Naive B cell (primary cell): ENCODE measurements around the gene SCIN. TPM values are rescaled to one million over a fixed set of nuclear protein-coding genes. Genes with fewer than 3 reads are reported as not detected.
A peak's percentile ranks its signal among the peaks of the same experiment; 100 is the strongest.
"Not testable (repeated sequence)": the region's sequence is repeated elsewhere in the genome, so short reads cannot be mapped to it uniquely, and the experiment has no call there.

Experiments used
- ATAC-seq, 2 donors: fragments of 150-1000 bp; cut with Tn5 transposase; 2 replicates each; pipeline ENCODE4 v1.10.0; 2021; ENCODE audit warnings: low read depth in 2 of 2, mild to moderate bottlenecking in 2 of 2, moderate library complexity in 2 of 2
- DNase-seq: peaks from one replicate; pipeline ENCODE4 v3.0.0; 2022
- H3K27ac Mint-ChIP-seq, 6 donors: one replicate each; pipeline ENCODE4 v1.8.0; 2020 to 2022; ENCODE audit warnings: mild to moderate bottlenecking in 6 of 6, mixed read lengths in 6 of 6, moderate library complexity in 5 of 6, inconsistent platforms in 2 of 6
- H3K27me3 Mint-ChIP-seq, 3 donors: one replicate each; pipeline ENCODE4 v1.8.0; 2021 to 2022; ENCODE audit warnings: mixed read lengths in 3 of 3, mild to moderate bottlenecking in 1 of 3
- H3K36me3 Mint-ChIP-seq, 2 donors: one replicate each; pipeline ENCODE4 v1.8.0; 2020 to 2022; ENCODE audit warnings: mixed read lengths in 2 of 2, inconsistent platforms in 1 of 2, mild to moderate bottlenecking in 1 of 2
- H3K4me1 Mint-ChIP-seq, 3 donors: one replicate each; pipeline ENCODE4 v1.8.0; 2020 to 2022; ENCODE audit warnings: mixed read lengths in 3 of 3, inconsistent platforms in 1 of 3, mild to moderate bottlenecking in 1 of 3, moderate library complexity in 1 of 3
- H3K4me3 Mint-ChIP-seq, 8 donors: one replicate each; pipeline ENCODE4 v1.8.0; 2020 to 2022; ENCODE audit warnings: mild to moderate bottlenecking in 8 of 8, mixed read lengths in 8 of 8, moderate library complexity in 8 of 8, inconsistent platforms in 2 of 8
- H3K9me3 Mint-ChIP-seq, 7 donors: one replicate each; pipeline ENCODE4 v1.8.0; 2020 to 2022; ENCODE audit warnings: mixed read lengths in 7 of 7, mild to moderate bottlenecking in 5 of 7, inconsistent platforms in 2 of 7, moderate library complexity in 1 of 7
- polyA plus RNA-seq, 6 donors: library from polyadenylated mRNA; unstranded; fragments of 300-500 nt; fragmentation: Illumina TruSeq; gene quantifications; one replicate each; pipeline ENCODE4 v1.2.3, GENCODE V29; 2021; ENCODE audit warnings: low read depth in 6 of 6

SCIN gene
- polyA plus RNA-seq, 6 donors from 2014 or later: 0.11 to 0.48 (median 0.33) TPM; not detected in 3

DNA sequence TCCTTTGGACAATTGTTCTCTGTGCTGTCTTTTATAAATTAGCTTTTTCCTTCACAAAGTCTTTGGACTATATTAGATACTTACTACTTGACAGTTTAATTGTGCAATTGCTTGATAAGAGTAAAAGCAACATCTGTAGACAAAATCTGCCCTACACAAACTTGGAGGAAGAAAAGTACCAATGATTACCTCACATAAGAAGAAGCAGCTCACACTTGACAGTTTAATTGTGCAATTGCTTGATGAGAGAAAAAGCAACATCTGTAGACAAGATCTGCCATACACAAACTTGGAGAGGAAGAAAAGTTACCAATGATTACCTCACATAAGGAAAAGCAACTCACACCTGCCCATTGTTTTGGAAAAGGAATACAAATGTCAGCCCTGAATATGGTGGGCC lies 17.1 kb upstream of the SCIN start:
- Mint-ChIP-seq H3K27ac (no peak overlapping the region), H3K4me1 (no peaks in the 10 kb centered on the region), H3K9me3 (peaks cover 0 to 5% (median 3%) of the 10 kb centered on the region in 7 donors), H3K27me3 (peaks cover 0 to 4% (median 0%) of the 10 kb centered on the region in 3 donors), H3K4me3 (no peak overlapping the region), H3K36me3 (peaks cover 0 to 7% of the 10 kb centered on the region in 2 donors)
- DNase-seq (no peak), ATAC-seq (no peak)

DNA sequence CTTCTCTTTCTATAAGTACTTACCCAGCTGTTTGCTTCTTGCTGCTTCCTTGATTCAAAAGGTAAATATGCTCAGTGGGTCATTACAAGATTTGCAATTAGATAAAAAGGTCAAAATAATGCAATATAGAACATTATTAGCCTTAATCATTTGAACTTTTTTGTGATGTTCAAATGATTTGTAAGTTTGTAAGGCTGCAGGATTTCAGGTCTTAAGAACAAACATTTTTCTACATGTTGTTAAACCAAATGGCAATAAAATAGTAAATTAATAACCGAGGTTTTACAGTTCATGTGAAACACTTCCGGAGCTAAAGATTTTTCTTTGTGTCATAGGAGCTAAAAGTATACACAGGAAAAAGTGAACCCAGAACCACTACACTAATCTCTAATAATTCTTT lies 16.2 kb upstream of the SCIN start:
- H3K9me3 Mint-ChIP-seq: peaks cover 0 to 5% (median 3%) of the 10 kb centered on the region in 7 donors
- peaks cover 0 to 7% of the 10 kb centered on the region in 2 donors for H3K36me3 Mint-ChIP-seq
- H3K27me3 Mint-ChIP-seq: peaks cover 0 to 4% (median 0%) of the 10 kb centered on the region in 3 donors
- H3K4me1 Mint-ChIP-seq: no peaks in the 10 kb centered on the region
- no peak overlapping the region for H3K4me3 Mint-ChIP-seq
- no peak overlapping the region for H3K27ac Mint-ChIP-seq
- ATAC-seq: no peak
- DNase-seq: no peak

GRCh38 chr7:12554872-12555271 lies 15.6 kb upstream of the SCIN start:
- no peak for ATAC-seq
- H3K4me3 Mint-ChIP-seq: no peak overlapping the region
- H3K36me3 Mint-ChIP-seq: peaks cover 0 to 7% of the 10 kb centered on the region in 2 donors
- H3K9me3 Mint-ChIP-seq: peaks cover 0 to 5% (median 3%) of the 10 kb centered on the region in 7 donors
- peaks cover 0 to 4% (median 0%) of the 10 kb centered on the region in 3 donors for H3K27me3 Mint-ChIP-seq
- no peak for DNase-seq
- H3K4me1 Mint-ChIP-seq: no peaks in the 10 kb centered on the region
- H3K27ac Mint-ChIP-seq: no peak overlapping the region

GRCh38 chr7:12555695-12556094 lies 14.8 kb upstream of the SCIN start:
- H3K27me3 Mint-ChIP-seq, H3K4me3 Mint-ChIP-seq, H3K27ac Mint-ChIP-seq, H3K36me3 Mint-ChIP-seq, H3K4me1 Mint-ChIP-seq, DNase-seq, H3K9me3 Mint-ChIP-seq: not testable (repeated sequence)
- ATAC-seq: peak in 1 of 2 donors; percentile 43

GRCh38 chr7:12556139-12556792 lies 14.3 kb upstream of the SCIN start:
- not testable (repeated sequence) for H3K27me3 Mint-ChIP-seq, DNase-seq, H3K36me3 Mint-ChIP-seq, H3K4me1 Mint-ChIP-seq, H3K9me3 Mint-ChIP-seq, H3K27ac Mint-ChIP-seq
- peak in 1 of 2 donors; percentile 35 for ATAC-seq
- peak overlapping the region in 2 of 8 donors; percentile 10 to 17 for H3K4me3 Mint-ChIP-seq

- no peak for DNase-seq
- no peak overlapping the region for H3K4me3 Mint-ChIP-seq
- H3K36me3 Mint-ChIP-seq: peaks cover 0 to 7% of the 10 kb centered on the region in 2 donors
- no peak overlapping the region for H3K27ac Mint-ChIP-seq
- ATAC-seq: no peak
- H3K4me1 Mint-ChIP-seq: no peaks in the 10 kb centered on the region
- H3K27me3 Mint-ChIP-seq: peaks cover 0 to 4% (median 0%) of the 10 kb centered on the region in 3 donors
- peaks cover 0 to 5% (median 3%) of the 10 kb centered on the region in 7 donors for H3K9me3 Mint-ChIP-seq
Measured at GRCh38 chr7:12557282-12557681, 13.2 kb upstream of the SCIN start.

DNA sequence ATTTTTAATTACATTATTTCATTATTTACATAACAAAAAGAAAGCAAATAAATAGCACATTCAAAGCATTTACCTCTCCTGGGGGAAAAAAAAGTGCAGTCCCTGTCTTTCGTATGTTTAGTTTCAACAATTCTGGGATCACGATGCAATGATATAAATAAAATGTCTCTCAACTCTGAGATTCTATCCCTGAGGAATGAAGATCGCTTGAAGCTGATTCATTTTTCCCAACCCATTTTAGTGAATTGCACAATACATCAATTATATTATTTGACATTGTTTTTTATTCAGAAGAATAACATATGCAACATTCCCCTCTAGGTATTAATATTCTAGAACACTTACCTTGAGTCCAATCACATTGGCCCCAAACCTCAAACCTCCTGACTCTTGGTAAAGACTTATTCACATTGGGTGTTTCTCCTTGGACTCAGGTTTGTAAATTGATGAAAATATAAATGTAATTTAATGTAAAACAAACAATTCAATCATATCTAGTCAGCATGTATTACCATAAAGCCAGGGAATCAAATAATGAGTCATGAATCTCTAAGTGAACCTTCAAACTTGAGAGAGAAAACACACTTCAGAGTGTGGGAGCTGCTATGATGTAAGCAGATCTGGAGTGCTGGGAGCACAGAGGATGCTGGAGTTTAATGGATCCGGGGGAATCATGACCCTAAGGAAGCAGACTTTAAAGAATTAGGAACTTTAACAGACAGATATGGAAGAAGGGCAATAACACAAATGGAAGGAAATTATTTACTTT lies 5.3 kb upstream of the SCIN start:
- Mint-ChIP-seq H3K36me3 (peaks cover 0 to 4% of the 10 kb centered on the region in 2 donors), H3K4me1 (peaks cover 3 to 8% (median 7%) of the 10 kb centered on the region in 3 donors), H3K4me3 (no peak overlapping the region), H3K9me3 (no peaks in the 10 kb centered on the region), H3K27me3 (peaks cover 21 to 29% (median 29%) of the 10 kb centered on the region in 3 donors), H3K27ac (no peak overlapping the region)
- DNase-seq (no peak), ATAC-seq (no peak)

DNA sequence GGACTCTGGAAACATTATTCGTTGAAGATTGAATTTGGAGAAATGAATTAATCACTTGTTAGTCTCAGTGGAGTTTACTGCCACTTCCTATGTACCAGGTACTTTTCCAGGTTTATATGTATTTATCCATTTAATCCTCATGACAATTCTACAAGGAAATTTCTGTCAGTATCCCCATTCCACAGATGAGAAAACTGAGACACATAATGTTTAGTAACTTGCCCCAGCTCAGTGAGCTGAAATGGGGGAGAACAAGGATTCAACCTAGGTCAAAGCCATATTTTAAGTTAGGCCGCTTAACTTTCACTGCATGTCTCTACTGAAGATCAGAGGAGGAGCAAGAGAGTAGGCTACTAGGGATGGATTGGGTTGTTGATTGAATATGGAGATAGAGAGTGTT lies 4.6 kb upstream of the SCIN start:
- ATAC-seq (no peak), DNase-seq (no peak)
- Mint-ChIP-seq H3K4me1 (peaks cover 9 to 15% (median 14%) of the 10 kb centered on the region in 3 donors), H3K27me3 (peaks cover 28 to 36% (median 34%) of the 10 kb centered on the region in 3 donors), H3K9me3 (no peaks in the 10 kb centered on the region), H3K4me3 (no peak overlapping the region), H3K36me3 (peaks cover 0 to 4% of the 10 kb centered on the region in 2 donors), H3K27ac (no peak overlapping the region)

DNA sequence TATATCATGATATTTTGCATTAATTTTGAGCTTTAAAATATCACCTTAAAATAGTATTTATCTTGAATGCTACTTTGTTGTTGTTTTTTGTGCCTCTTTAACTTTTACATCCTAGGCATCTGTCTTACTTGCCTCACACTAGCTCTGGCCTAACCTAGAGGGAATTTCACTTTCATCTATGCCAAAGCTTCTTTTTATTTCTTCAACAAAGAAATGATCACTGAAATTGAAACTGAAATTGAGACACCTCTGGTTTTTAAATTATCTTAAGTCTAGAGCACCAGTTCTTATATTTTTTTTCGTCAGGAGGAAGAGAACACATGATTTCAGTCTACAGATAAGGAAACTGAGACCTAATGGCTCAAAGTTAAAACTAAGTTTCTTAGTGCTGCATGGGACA lies 3.5 kb upstream of the SCIN start:
- H3K27me3 Mint-ChIP-seq: peaks cover 39 to 47% (median 42%) of the 10 kb centered on the region in 3 donors
- ATAC-seq (no peak), DNase-seq (no peak)
- H3K4me1 Mint-ChIP-seq: peaks cover 12 to 20% (median 19%) of the 10 kb centered on the region in 3 donors
- no peak overlapping the region for H3K4me3 Mint-ChIP-seq
- H3K36me3 Mint-ChIP-seq: peaks cover 0 to 4% of the 10 kb centered on the region in 2 donors
- H3K9me3 Mint-ChIP-seq: no peaks in the 10 kb centered on the region
- H3K27ac Mint-ChIP-seq: no peak overlapping the region

DNA sequence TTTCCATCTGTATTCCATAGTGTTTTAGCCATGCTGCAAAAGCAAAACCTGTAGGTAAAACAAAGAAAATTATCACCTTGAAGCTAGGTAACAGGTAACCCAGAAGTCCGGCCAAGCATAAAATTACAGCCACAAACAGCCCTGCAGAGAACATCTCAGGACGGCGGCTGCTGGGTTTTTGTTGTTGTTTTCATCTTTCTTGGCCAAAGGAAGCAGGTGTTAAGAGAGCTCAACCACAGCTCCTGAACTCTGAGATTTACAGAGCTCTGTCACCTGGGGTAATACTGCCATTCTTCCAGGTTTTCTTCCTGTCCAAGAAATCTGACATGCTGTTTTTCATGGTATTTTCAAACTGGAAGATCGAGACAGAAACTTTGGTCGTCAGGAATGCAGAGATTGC lies 847 bp upstream of the SCIN start:
- Mint-ChIP-seq H3K4me1 (peaks cover 12 to 26% (median 20%) of the 10 kb centered on the region in 3 donors), H3K27ac (no peak overlapping the region), H3K4me3 (peak overlapping the region in 7 of 8 donors; percentile 46 to 96 (median 82)), H3K9me3 (no peaks in the 10 kb centered on the region), H3K36me3 (peaks cover 0 to 4% of the 10 kb centered on the region in 2 donors), H3K27me3 (peaks cover 52 to 54% (median 52%) of the 10 kb centered on the region in 3 donors)
- peak; percentile 32 to 34 for ATAC-seq
- no peak for DNase-seq

DNA sequence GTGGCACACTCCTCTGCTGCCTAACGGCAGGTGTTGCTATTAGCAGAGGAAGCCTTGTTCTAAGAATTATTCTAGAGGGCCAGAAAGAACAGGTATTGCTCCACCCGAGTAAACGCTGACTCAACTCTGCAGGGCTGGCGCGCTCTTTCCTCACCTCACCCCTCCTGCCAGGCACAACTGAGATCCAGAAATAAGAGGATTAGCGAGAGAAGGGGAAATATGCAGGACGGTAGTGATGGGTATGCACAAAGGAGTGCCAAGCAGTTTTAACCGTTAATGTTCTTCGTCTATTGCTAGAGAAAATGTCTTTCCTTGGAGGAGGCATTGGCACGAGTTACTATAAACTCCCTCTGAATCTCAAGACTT lies 369 bp upstream of the SCIN start:
- H3K27me3 Mint-ChIP-seq: peaks cover 52 to 54% (median 52%) of the 10 kb centered on the region in 3 donors
- H3K36me3 Mint-ChIP-seq: peaks cover 0 to 4% of the 10 kb centered on the region in 2 donors
- H3K27ac Mint-ChIP-seq: peak overlapping the region in 1 of 6 donors; percentile 86
- H3K9me3 Mint-ChIP-seq: no peaks in the 10 kb centered on the region
- H3K4me3 Mint-ChIP-seq: peak overlapping the region; percentile 46 to 96 (median 84)
- H3K4me1 Mint-ChIP-seq: peaks cover 12 to 26% (median 20%) of the 10 kb centered on the region in 3 donors
- no peak for DNase-seq
- peak; percentile 30 for ATAC-seq

DNA sequence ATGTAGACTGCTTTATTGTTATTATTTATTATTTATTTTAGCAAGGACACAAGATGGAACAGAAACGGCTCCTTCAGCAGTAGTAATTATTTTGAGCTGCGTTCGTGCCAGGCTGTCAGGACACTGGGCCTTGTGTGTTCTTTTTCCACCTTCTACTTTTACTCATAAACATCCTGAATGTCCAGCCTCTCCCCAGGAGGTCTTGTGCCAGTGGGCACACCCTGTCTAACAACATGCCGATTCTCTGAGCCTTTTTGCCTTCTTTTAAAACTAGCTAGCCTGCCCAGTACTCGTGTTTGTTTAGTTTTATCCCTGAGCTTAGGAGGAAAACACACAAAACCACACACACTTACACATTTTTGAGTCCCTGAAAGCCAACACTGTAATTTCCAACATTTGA lies 1.2 kb downstream of the SCIN start:
- H3K27ac Mint-ChIP-seq: no peak overlapping the region
- peaks cover 42 to 52% (median 45%) of the 10 kb centered on the region in 3 donors for H3K27me3 Mint-ChIP-seq
- DNase-seq (no peak), ATAC-seq (no peak)
- H3K36me3 Mint-ChIP-seq: no peaks in the 10 kb centered on the region
- H3K4me1 Mint-ChIP-seq: peaks cover 12 to 26% (median 20%) of the 10 kb centered on the region in 3 donors
- H3K4me3 Mint-ChIP-seq: peak overlapping the region in 2 of 8 donors; percentile 17 to 46
- no peaks in the 10 kb centered on the region for H3K9me3 Mint-ChIP-seq

DNA sequence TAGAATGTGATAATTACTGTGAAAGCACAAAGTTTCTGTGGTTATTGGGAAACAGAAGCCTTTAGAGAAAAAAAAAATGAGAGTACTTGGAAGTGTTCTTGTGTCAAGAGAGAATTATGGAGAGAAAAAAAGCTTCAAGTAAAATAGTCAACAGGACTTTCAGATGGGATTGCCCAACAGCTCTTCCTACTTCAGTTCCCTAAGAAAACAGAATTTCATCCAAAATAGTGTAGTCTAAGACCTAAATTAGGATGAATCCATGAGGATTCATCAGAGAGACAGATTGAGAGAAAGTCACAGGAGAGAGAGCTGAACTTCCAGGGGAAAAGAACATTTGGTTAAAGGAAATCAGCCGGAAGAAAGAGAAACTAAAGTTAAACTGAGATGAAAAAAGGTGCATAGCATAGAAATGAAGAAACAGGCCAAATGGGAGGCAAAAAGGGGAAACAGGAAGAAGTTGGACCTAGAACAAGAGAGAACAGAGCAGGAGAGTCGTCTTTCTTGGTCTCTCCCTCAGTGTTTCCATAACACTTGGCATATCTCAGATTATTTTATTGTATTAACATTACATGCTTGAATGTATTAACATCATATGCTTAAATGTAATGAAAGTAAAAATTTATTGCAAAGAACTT lies 2.5 kb downstream of the SCIN start:
- DNase-seq (no peak), ATAC-seq (no peak)
- no peaks in the 10 kb centered on the region for H3K9me3 Mint-ChIP-seq
- peak overlapping the region in 2 of 6 donors; percentile 0 to 8 for H3K27ac Mint-ChIP-seq
- no peak overlapping the region for H3K4me3 Mint-ChIP-seq
- H3K36me3 Mint-ChIP-seq: no peaks in the 10 kb centered on the region
- H3K27me3 Mint-ChIP-seq: peaks cover 36 to 51% (median 37%) of the 10 kb centered on the region in 3 donors
- H3K4me1 Mint-ChIP-seq: peaks cover 12 to 26% (median 20%) of the 10 kb centered on the region in 3 donors
